NCI-H2196 (cell line): ENCODE measurements around the gene TDG.
"Not testable (repeated sequence)": the region's sequence is repeated elsewhere in the genome, so short reads cannot be mapped to it uniquely, and the experiment has no call there.

Source experiments
- DNase-seq: peaks from one replicate; lab custom pipeline; 2025; ENCODE audit not compliant: unreplicated experiment; lab: John Stamatoyannopoulos, UW

TDG gene

GRCh38 chr12:104021862-104022261 is 56.2 kb downstream of the TDG start:
- not testable (repeated sequence) for DNase-seq

GRCh38 chr12:104022786-104023185 is 57.1 kb downstream of the TDG start:
- DNase-seq: no peak

GRCh38 chr12:104023710-104024109 is 58.0 kb downstream of the TDG start:
- no peak for DNase-seq

GRCh38 chr12:104024348-104024747 is 58.7 kb downstream of the TDG start:
- no peak for DNase-seq

- DNase-seq: no peak
Observed at GRCh38 chr12:104025771-104026170, 60.1 kb downstream of the TDG start.

- DNase-seq: no peak
Observed at GRCh38 chr12:104026841-104027599, 61.3 kb downstream of the TDG start.

- DNase-seq: not testable (repeated sequence)
Observed at GRCh38 chr12:104030596-104030995, 64.9 kb downstream of the TDG start.

- DNase-seq: not testable (repeated sequence)
Observed at GRCh38 chr12:104036143-104036542, 70.5 kb downstream of the TDG start.
